ENCODE results near the gene ME3.

ME3 gene

GRCh38 chr11:86575927-86576326, 96.5 kb downstream of the ME3 start:
- H3K9ac ChIP-seq (ENCODE audit: low read depth, low read length, poor library complexity), result no peak overlapping the region
- DNase-seq (ENCODE audit: low spot score), result no peak
- H3K4me3 ChIP-seq (ENCODE audit: low read length in 2 of 2), result no peak overlapping the region
- no peak overlapping the region for H3K18ac ChIP-seq (ENCODE audit: low read length)
- H3K14ac ChIP-seq (ENCODE audit: low read length), result no peak overlapping the region
- peak overlapping the region; percentile 21 for H2BK5ac ChIP-seq (ENCODE audit: low read length)
- WGBS, 2 donors (ENCODE audit: extremely low coverage in 2 of 2, insufficient read length in 2 of 2, insufficient replicate concordance in 1 of 2), result no CpG with 5 or more reads among the region's 2 CpGs
- no peaks in the 10 kb centered on the region for H3K36me3 ChIP-seq (replicated peaks in 1 of 2; ENCODE audit: control insufficient read depth in 2 of 2, insufficient read depth in 2 of 2, low read length in 2 of 2)
- H3K79me1 ChIP-seq (ENCODE audit: low read depth, low read length), result peaks cover 6% of the 10 kb centered on the region
- H3K23ac ChIP-seq (ENCODE audit: low read depth, low read length, poor library complexity), result no peak overlapping the region
- H3K27ac ChIP-seq (replicated peaks; ENCODE audit: low read length), result no peak overlapping the region
- H2BK12ac ChIP-seq (ENCODE audit: low read length), result peak overlapping the region; percentile 26
- H2BK15ac ChIP-seq (ENCODE audit: low read length), result peak overlapping the region; percentile 76
- no peak overlapping the region for H4K91ac ChIP-seq (ENCODE audit: low read depth, low read length, poor library complexity)
- no peak overlapping the region for H4K8ac ChIP-seq (ENCODE audit: low read depth, low read length)
- H2BK120ac ChIP-seq (ENCODE audit: low read depth, low read length), result no peak overlapping the region
- no peaks in the 10 kb centered on the region for H3K9me3 ChIP-seq (replicated peaks in 1 of 2; ENCODE audit: control insufficient read depth in 2 of 2, insufficient read depth in 1 of 2, low read depth in 1 of 2, low read length in 2 of 2)
- H2AFZ ChIP-seq (ENCODE audit: low read length), result no peak overlapping the region
- H3K4me2 ChIP-seq (ENCODE audit: insufficient read depth, low read length, poor library complexity, severe bottlenecking), result no peak overlapping the region
- H3K27me3 ChIP-seq (ENCODE audit: control insufficient read depth in 3 of 3, insufficient read depth in 3 of 3, low read depth in 1 of 3, low read length in 3 of 3), result no peaks in the 10 kb centered on the region
- no peak overlapping the region for H3K4ac ChIP-seq (ENCODE audit: low read length)
- H3K4me1 ChIP-seq (ENCODE audit: control insufficient read depth in 2 of 2, insufficient read depth in 1 of 2, low read depth in 1 of 2, low read length in 2 of 2), result peaks cover 0 to 25% of the 10 kb centered on the region in 2 donors
- peak overlapping the region; percentile 24 for H2AK5ac ChIP-seq (ENCODE audit: low read depth, low read length)

GRCh38 chr11:86575208-86575855, 97.1 kb downstream of the ME3 start:
- Histone ChIP-seq H3K14ac (ENCODE audit: low read length) (no peak overlapping the region), H3K9me3 (replicated peaks in 1 of 2; ENCODE audit: control insufficient read depth in 2 of 2, insufficient read depth in 1 of 2, low read depth in 1 of 2, low read length in 2 of 2) (no peaks in the 10 kb centered on the region), H2AFZ (ENCODE audit: low read length) (no peak overlapping the region), H2BK12ac (ENCODE audit: low read length) (no peak overlapping the region), H3K9ac (ENCODE audit: low read depth, low read length, poor library complexity) (no peak overlapping the region), H4K8ac (ENCODE audit: low read depth, low read length) (no peak overlapping the region), H3K4ac (ENCODE audit: low read length) (no peak overlapping the region), H3K23ac (ENCODE audit: low read depth, low read length, poor library complexity) (no peak overlapping the region), H3K18ac (ENCODE audit: low read length) (no peak overlapping the region), H2BK120ac (ENCODE audit: low read depth, low read length) (no peak overlapping the region), H2AK5ac (ENCODE audit: low read depth, low read length) (no peak overlapping the region), H3K79me1 (ENCODE audit: low read depth, low read length) (peaks cover 6% of the 10 kb centered on the region), H3K27me3 (ENCODE audit: control insufficient read depth in 3 of 3, insufficient read depth in 3 of 3, low read depth in 1 of 3, low read length in 3 of 3) (no peaks in the 10 kb centered on the region), H3K4me3 (ENCODE audit: low read length in 2 of 2) (no peak overlapping the region), H3K36me3 (replicated peaks in 1 of 2; ENCODE audit: control insufficient read depth in 2 of 2, insufficient read depth in 2 of 2, low read length in 2 of 2) (no peaks in the 10 kb centered on the region), H3K27ac (replicated peaks; ENCODE audit: low read length) (no peak overlapping the region), H4K91ac (ENCODE audit: low read depth, low read length, poor library complexity) (no peak overlapping the region), H3K4me1 (ENCODE audit: control insufficient read depth in 2 of 2, insufficient read depth in 1 of 2, low read depth in 1 of 2, low read length in 2 of 2) (peaks cover 0 to 25% of the 10 kb centered on the region in 2 donors), H2BK5ac (ENCODE audit: low read length) (no peak overlapping the region), H2BK15ac (ENCODE audit: low read length) (no peak overlapping the region), H3K4me2 (ENCODE audit: insufficient read depth, low read length, poor library complexity, severe bottlenecking) (no peak overlapping the region)
- no CpG with 5 or more reads among the region's 7 CpGs for WGBS, 2 donors (ENCODE audit: extremely low coverage in 2 of 2, insufficient read length in 2 of 2, insufficient replicate concordance in 1 of 2)
- DNase-seq (ENCODE audit: low spot score), result no peak

GRCh38 chr11:86574493-86575207, 97.8 kb downstream of the ME3 start:
- Histone ChIP-seq H3K9ac (ENCODE audit: low read depth, low read length, poor library complexity) (no peak overlapping the region), H3K36me3 (replicated peaks in 1 of 2; ENCODE audit: control insufficient read depth in 2 of 2, insufficient read depth in 2 of 2, low read length in 2 of 2) (no peaks in the 10 kb centered on the region), H2AK5ac (ENCODE audit: low read depth, low read length) (no peak overlapping the region), H4K8ac (ENCODE audit: low read depth, low read length) (no peak overlapping the region), H2BK12ac (ENCODE audit: low read length) (no peak overlapping the region), H3K23ac (ENCODE audit: low read depth, low read length, poor library complexity) (no peak overlapping the region), H3K14ac (ENCODE audit: low read length) (no peak overlapping the region), H3K4me1 (ENCODE audit: control insufficient read depth in 2 of 2, insufficient read depth in 1 of 2, low read depth in 1 of 2, low read length in 2 of 2) (peaks cover 0 to 23% of the 10 kb centered on the region in 2 donors), H2BK120ac (ENCODE audit: low read depth, low read length) (no peak overlapping the region), H3K27ac (replicated peaks; ENCODE audit: low read length) (no peak overlapping the region), H3K4me3 (ENCODE audit: low read length in 2 of 2) (no peak overlapping the region), H3K4me2 (ENCODE audit: insufficient read depth, low read length, poor library complexity, severe bottlenecking) (no peak overlapping the region), H3K18ac (ENCODE audit: low read length) (no peak overlapping the region), H2BK15ac (ENCODE audit: low read length) (no peak overlapping the region), H3K27me3 (ENCODE audit: control insufficient read depth in 3 of 3, insufficient read depth in 3 of 3, low read depth in 1 of 3, low read length in 3 of 3) (no peaks in the 10 kb centered on the region), H4K91ac (ENCODE audit: low read depth, low read length, poor library complexity) (no peak overlapping the region), H3K79me1 (ENCODE audit: low read depth, low read length) (peaks cover 6% of the 10 kb centered on the region), H2AFZ (ENCODE audit: low read length) (no peak overlapping the region), H2BK5ac (ENCODE audit: low read length) (no peak overlapping the region), H3K9me3 (replicated peaks in 1 of 2; ENCODE audit: control insufficient read depth in 2 of 2, insufficient read depth in 1 of 2, low read depth in 1 of 2, low read length in 2 of 2) (no peaks in the 10 kb centered on the region), H3K4ac (ENCODE audit: low read length) (no peak overlapping the region)
- no peak for DNase-seq (ENCODE audit: low spot score)
- no CpG with 5 or more reads among the region's 5 CpGs for WGBS, 2 donors (ENCODE audit: extremely low coverage in 2 of 2, insufficient read length in 2 of 2, insufficient replicate concordance in 1 of 2)

GRCh38 chr11:86571273-86571948, 101.0 kb downstream of the ME3 start:
- Histone ChIP-seq H3K23ac (ENCODE audit: low read depth, low read length, poor library complexity) (no peak overlapping the region), H3K79me1 (ENCODE audit: low read depth, low read length) (peaks cover 4% of the 10 kb centered on the region), H2AK5ac (ENCODE audit: low read depth, low read length) (no peak overlapping the region), H3K27me3 (ENCODE audit: control insufficient read depth in 3 of 3, insufficient read depth in 3 of 3, low read depth in 1 of 3, low read length in 3 of 3) (no peaks in the 10 kb centered on the region), H4K91ac (ENCODE audit: low read depth, low read length, poor library complexity) (no peak overlapping the region), H2BK12ac (ENCODE audit: low read length) (no peak overlapping the region), H3K9ac (ENCODE audit: low read depth, low read length, poor library complexity) (no peak overlapping the region), H3K9me3 (replicated peaks in 1 of 2; ENCODE audit: control insufficient read depth in 2 of 2, insufficient read depth in 1 of 2, low read depth in 1 of 2, low read length in 2 of 2) (no peaks in the 10 kb centered on the region), H3K27ac (replicated peaks; ENCODE audit: low read length) (no peak overlapping the region), H4K8ac (ENCODE audit: low read depth, low read length) (no peak overlapping the region), H2BK15ac (ENCODE audit: low read length) (no peak overlapping the region), H3K4me3 (ENCODE audit: low read length in 2 of 2) (no peak overlapping the region), H2BK5ac (ENCODE audit: low read length) (no peak overlapping the region), H3K18ac (ENCODE audit: low read length) (peak overlapping the region; percentile 83), H3K36me3 (replicated peaks in 1 of 2; ENCODE audit: control insufficient read depth in 2 of 2, insufficient read depth in 2 of 2, low read length in 2 of 2) (no peaks in the 10 kb centered on the region), H2BK120ac (ENCODE audit: low read depth, low read length) (no peak overlapping the region), H3K4me2 (ENCODE audit: insufficient read depth, low read length, poor library complexity, severe bottlenecking) (no peak overlapping the region), H3K4me1 (ENCODE audit: control insufficient read depth in 2 of 2, insufficient read depth in 1 of 2, low read depth in 1 of 2, low read length in 2 of 2) (peaks cover 0 to 7% of the 10 kb centered on the region in 2 donors), H2AFZ (ENCODE audit: low read length) (peak overlapping the region; percentile 57), H3K4ac (ENCODE audit: low read length) (no peak overlapping the region), H3K14ac (ENCODE audit: low read length) (no peak overlapping the region)
- DNase-seq (ENCODE audit: low spot score), result no peak
- no CpG with 5 or more reads among the region's 5 CpGs for WGBS, 2 donors (ENCODE audit: extremely low coverage in 2 of 2, insufficient read length in 2 of 2, insufficient replicate concordance in 1 of 2)

All from neuronal stem cell (in vitro differentiated cells).